ENCODE data around the gene TMPRSS11E.
"Not testable (repeated sequence)": the region's sequence is repeated elsewhere in the genome, so short reads cannot be mapped to it uniquely, and the experiment has no call there.

TMPRSS11E gene

DNA sequence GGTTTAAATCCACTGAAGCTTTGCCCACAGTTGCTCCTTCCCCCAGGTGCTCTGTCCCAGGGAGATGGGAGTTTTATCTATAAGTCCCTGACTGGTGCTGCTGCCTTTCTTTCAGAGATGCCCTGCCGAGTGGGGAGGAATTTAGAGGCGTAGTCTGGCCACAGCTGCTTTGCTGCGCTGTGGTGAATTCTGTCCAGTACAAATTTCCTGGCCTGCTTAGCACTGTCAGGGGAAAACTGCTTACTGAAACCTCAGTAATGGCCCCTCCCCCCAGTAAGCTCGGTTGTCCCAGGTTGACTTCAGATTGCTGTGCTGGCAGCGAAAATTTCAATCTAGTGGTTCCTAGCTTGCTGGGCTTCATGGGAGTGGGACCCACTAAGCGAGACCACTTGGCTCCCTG is 88.7 kb downstream of the TMPRSS11E start:
- H3K4me1 ChIP-seq: no peaks in the 10 kb centered on the region
- H3K4me3 ChIP-seq (ENCODE audit: low read depth, low read length): no peak overlapping the region
- H3K9me3 ChIP-seq: no peaks in the 10 kb centered on the region
- no peaks in the 10 kb centered on the region for H3K36me3 ChIP-seq
- TF ChIP-seq, protein P1, sequence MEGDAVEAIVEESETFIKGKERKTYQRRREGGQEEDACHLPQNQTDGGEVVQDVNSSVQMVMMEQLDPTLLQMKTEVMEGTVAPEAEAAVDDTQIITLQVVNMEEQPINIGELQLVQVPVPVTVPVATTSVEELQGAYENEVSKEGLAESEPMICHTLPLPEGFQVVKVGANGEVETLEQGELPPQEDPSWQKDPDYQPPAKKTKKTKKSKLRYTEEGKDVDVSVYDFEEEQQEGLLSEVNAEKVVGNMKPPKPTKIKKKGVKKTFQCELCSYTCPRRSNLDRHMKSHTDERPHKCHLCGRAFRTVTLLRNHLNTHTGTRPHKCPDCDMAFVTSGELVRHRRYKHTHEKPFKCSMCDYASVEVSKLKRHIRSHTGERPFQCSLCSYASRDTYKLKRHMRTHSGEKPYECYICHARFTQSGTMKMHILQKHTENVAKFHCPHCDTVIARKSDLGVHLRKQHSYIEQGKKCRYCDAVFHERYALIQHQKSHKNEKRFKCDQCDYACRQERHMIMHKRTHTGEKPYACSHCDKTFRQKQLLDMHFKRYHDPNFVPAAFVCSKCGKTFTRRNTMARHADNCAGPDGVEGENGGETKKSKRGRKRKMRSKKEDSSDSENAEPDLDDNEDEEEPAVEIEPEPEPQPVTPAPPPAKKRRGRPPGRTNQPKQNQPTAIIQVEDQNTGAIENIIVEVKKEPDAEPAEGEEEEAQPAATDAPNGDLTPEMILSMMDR (IDR thresholded peaks at IDR 0.05; ENCODE audit: low read depth, low read length): no peak
- no peak for DNase-seq
- no peaks in the 10 kb centered on the region for H3K27me3 ChIP-seq

DNA sequence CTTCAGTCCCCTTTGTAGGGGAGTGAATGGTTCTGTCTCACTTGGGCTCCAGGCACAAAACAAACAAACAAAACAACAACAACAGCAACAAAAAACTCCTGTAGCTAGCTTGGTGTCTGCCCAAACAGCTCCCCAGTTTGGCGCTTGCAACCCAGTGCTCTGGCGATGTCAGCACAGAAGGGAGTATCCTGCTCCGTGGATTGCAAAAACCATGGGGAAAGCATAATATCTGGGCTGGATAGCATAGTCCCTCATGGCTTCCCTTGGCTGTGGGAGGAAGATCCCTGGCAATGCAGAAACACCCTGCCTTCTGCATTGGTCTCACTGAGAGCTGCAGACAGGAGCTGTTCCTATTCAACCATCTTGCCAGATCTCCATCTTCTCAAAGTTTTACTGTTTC is 89.1 kb downstream of the TMPRSS11E start:
- no peaks in the 10 kb centered on the region for H3K36me3 ChIP-seq
- H3K4me1 ChIP-seq: no peaks in the 10 kb centered on the region
- H3K9me3 ChIP-seq: no peaks in the 10 kb centered on the region
- no peaks in the 10 kb centered on the region for H3K27me3 ChIP-seq
- no peak overlapping the region for H3K4me3 ChIP-seq (ENCODE audit: low read depth, low read length)
- TF ChIP-seq, protein P1 (IDR thresholded peaks at IDR 0.05; ENCODE audit: low read depth, low read length): no peak
- DNase-seq: no peak

DNA sequence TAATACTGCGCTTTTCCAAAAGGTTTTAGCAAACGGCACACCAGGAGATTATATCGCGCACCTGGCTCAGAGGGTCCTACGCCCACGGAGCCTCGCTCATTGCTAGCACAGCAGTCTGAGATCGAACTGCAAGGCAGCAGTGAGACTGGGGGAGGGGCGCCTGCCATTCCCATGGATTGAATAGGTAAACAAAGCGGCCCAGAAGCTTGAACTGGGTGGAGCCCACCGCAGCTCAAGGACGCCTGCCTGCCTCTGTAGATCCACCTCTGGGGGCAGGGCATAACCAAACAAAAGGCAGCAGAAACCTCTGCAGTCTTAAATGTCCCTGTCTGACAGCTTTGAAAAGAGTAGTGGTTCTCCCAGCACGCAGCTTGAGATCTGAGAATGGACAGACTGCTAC is 95.5 kb downstream of the TMPRSS11E start:
- H3K4me3 ChIP-seq (ENCODE audit: low read depth, low read length); H3K27me3 ChIP-seq; H3K4me1 ChIP-seq; H3K36me3 ChIP-seq; DNase-seq; H3K9me3 ChIP-seq: not testable (repeated sequence)

Data from BE2C (cell line).